ENCODE results near the gene MAGEF1. TPM values are rescaled to one million over a fixed set of nuclear protein-coding genes. Genes with fewer than 3 reads are reported as not detected.

MAGEF1 gene
- total RNA-seq, 1 donor from 2014 or later = 26.2 TPM

DNA sequence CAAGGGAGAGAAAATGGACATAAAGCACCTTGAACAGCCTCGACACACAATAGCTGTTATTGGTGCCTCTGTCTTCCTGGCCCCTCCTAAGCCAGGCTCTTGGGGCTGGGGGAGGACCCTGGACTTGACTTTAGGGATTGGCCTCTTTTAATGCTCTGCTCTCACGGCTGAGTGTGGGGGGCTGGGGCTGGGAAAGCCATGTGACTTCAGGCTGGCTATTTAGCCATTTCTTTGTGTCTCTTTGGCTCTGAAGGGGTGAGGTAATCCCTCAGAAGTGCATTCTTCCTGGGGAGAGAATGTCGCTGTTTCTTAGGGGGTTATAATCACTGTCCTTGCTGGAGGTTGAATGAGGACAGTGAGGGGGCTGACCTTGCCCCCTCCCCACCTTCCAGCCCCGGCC is 26.2 kb downstream of the MAGEF1 start:
- H3K9me3 ChIP-seq (ENCODE audit: insufficient read depth, low read depth, low read length) = no peaks in the 10 kb centered on the region
- Mint-ChIP-seq H3K27me3 (ENCODE audit: low read depth, unreplicated experiment) (peaks cover under 1% of the 10 kb centered on the region), H3K36me3 (ENCODE audit: low read depth, unreplicated experiment) (no peaks in the 10 kb centered on the region), H3K4me3 (ENCODE audit: unreplicated experiment) (no peak overlapping the region), H3K4me1 (ENCODE audit: low read depth, unreplicated experiment) (peaks cover 27% of the 10 kb centered on the region), H3K27ac (ENCODE audit: unreplicated experiment) (peak overlapping the region; percentile 84), H3K9me3 (ENCODE audit: unreplicated experiment) (no peaks in the 10 kb centered on the region)
- H3K27ac ChIP-seq (ENCODE audit: low read depth, low read length) = no peak overlapping the region
- no peaks in the 10 kb centered on the region for H3K36me3 ChIP-seq (ENCODE audit: insufficient read depth, low read length)
- no peak overlapping the region for H3K9ac ChIP-seq (ENCODE audit: low read length)
- no peaks in the 10 kb centered on the region for H4K20me1 ChIP-seq (ENCODE audit: insufficient read depth, low read length)
- FAIRE-seq (no peak), DNase-seq (ENCODE audit: low read depth) (peak; percentile 36)
- no peaks in the 10 kb centered on the region for H3K79me2 ChIP-seq (ENCODE audit: insufficient read depth, low read length)
- H3K4me2 ChIP-seq (ENCODE audit: low read length) = no peak overlapping the region
- H3K4me3 ChIP-seq (ENCODE audit: insufficient read depth, low read depth, low read length) = no peak overlapping the region
- TF ChIP-seq EZH2 (IDR thresholded peaks at IDR 0.05; ENCODE audit: insufficient read depth, low read length) = no peak
- H3K27me3 ChIP-seq (ENCODE audit: insufficient read depth, low read length) = no peaks in the 10 kb centered on the region
- peaks cover 13% of the 10 kb centered on the region for H3K4me1 ChIP-seq (ENCODE audit: insufficient read depth, low read length)
- H2AFZ ChIP-seq (ENCODE audit: low read depth, low read length) = peak overlapping the region; percentile 45

DNA sequence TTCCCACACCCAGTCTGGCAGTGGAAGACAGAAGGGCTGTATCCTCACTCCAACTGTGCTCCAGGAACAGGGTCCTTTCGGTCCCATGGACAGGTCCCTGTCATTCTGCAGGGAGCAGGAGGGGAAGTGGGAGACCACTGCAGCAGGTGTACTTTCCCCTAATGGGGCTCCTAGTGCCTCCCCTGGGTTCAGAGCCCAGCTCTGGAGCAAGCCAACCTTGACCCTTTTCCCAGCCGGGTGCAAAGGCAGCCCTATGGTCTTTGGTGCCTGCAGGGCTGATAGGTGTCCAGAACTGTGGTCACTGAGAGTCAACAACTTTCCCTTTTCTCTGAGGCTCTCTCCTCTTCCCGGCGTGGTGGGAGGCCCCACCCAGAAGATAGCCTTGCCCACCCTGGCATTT is 26.8 kb downstream of the MAGEF1 start:
- Histone ChIP-seq H3K4me3 (ENCODE audit: insufficient read depth, low read depth, low read length) (no peak overlapping the region), H3K27ac (ENCODE audit: low read depth, low read length) (no peak overlapping the region), H3K4me1 (ENCODE audit: insufficient read depth, low read length) (peaks cover 13% of the 10 kb centered on the region), H3K4me2 (ENCODE audit: low read length) (no peak overlapping the region), H3K9me3 (ENCODE audit: insufficient read depth, low read depth, low read length) (no peaks in the 10 kb centered on the region), H3K27me3 (ENCODE audit: insufficient read depth, low read length) (no peaks in the 10 kb centered on the region), H3K9ac (ENCODE audit: low read length) (no peak overlapping the region), H2AFZ (ENCODE audit: low read depth, low read length) (no peak overlapping the region), H3K36me3 (ENCODE audit: insufficient read depth, low read length) (no peaks in the 10 kb centered on the region), H3K79me2 (ENCODE audit: insufficient read depth, low read length) (no peaks in the 10 kb centered on the region), H4K20me1 (ENCODE audit: insufficient read depth, low read length) (no peaks in the 10 kb centered on the region)
- H3K36me3 Mint-ChIP-seq (ENCODE audit: low read depth, unreplicated experiment) = no peaks in the 10 kb centered on the region
- H3K27ac Mint-ChIP-seq (ENCODE audit: unreplicated experiment) = peak overlapping the region; percentile 84
- H3K9me3 Mint-ChIP-seq (ENCODE audit: unreplicated experiment) = no peaks in the 10 kb centered on the region
- no peak overlapping the region for H3K4me3 Mint-ChIP-seq (ENCODE audit: unreplicated experiment)
- H3K27me3 Mint-ChIP-seq (ENCODE audit: low read depth, unreplicated experiment) = no peaks in the 10 kb centered on the region
- H3K4me1 Mint-ChIP-seq (ENCODE audit: low read depth, unreplicated experiment) = peaks cover 27% of the 10 kb centered on the region
- FAIRE-seq = no peak
- DNase-seq (ENCODE audit: low read depth) = no peak
- TF ChIP-seq, protein P1, sequence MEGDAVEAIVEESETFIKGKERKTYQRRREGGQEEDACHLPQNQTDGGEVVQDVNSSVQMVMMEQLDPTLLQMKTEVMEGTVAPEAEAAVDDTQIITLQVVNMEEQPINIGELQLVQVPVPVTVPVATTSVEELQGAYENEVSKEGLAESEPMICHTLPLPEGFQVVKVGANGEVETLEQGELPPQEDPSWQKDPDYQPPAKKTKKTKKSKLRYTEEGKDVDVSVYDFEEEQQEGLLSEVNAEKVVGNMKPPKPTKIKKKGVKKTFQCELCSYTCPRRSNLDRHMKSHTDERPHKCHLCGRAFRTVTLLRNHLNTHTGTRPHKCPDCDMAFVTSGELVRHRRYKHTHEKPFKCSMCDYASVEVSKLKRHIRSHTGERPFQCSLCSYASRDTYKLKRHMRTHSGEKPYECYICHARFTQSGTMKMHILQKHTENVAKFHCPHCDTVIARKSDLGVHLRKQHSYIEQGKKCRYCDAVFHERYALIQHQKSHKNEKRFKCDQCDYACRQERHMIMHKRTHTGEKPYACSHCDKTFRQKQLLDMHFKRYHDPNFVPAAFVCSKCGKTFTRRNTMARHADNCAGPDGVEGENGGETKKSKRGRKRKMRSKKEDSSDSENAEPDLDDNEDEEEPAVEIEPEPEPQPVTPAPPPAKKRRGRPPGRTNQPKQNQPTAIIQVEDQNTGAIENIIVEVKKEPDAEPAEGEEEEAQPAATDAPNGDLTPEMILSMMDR (IDR thresholded peaks at IDR 0.05; ENCODE audit: insufficient read depth, low read depth, low read length) = no peak
- TF ChIP-seq EZH2 (IDR thresholded peaks at IDR 0.05; ENCODE audit: insufficient read depth, low read length) = no peak

DNA sequence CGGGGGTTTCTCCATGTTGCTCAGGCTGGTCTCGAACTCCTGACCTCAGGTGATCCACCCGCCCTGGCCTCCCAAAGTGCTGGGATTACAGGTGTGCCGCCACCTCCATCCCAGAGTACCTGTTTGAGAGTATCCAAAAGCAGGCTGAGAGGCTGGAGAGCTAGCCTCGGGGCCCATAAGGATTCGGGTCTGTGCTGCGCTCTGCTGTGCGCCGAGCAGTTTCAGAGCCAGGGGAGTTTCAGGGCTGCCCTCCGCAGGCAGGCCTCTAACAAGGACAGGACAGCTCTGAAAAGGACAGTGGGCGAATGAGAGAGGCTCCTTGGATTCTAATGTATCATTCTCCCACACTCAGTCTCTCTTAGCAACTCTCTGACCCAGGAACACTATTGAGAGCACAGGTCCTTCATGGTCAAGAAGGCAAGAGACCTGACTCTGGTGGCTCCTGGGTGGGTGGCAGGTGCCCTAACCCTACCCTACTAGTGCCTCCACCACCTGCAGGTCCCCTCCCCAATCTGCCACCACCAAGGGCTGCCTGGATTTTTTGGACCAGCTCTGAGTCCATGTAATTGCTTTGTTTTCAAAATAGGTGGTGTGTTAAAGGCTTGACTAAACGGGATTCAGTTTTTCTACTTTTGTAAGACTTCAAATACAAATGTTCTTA is 27.8 kb downstream of the MAGEF1 start:
- H3K27me3 ChIP-seq (ENCODE audit: insufficient read depth, low read length) = no peaks in the 10 kb centered on the region
- no peaks in the 10 kb centered on the region for H3K9me3 ChIP-seq (ENCODE audit: insufficient read depth, low read depth, low read length)
- Mint-ChIP-seq H3K27ac (ENCODE audit: unreplicated experiment) (no peak overlapping the region), H3K36me3 (ENCODE audit: low read depth, unreplicated experiment) (no peaks in the 10 kb centered on the region), H3K4me3 (ENCODE audit: unreplicated experiment) (no peak overlapping the region), H3K4me1 (ENCODE audit: low read depth, unreplicated experiment) (peaks cover 30% of the 10 kb centered on the region), H3K27me3 (ENCODE audit: low read depth, unreplicated experiment) (no peaks in the 10 kb centered on the region), H3K9me3 (ENCODE audit: unreplicated experiment) (no peaks in the 10 kb centered on the region)
- no peaks in the 10 kb centered on the region for H4K20me1 ChIP-seq (ENCODE audit: insufficient read depth, low read length)
- H3K27ac ChIP-seq (ENCODE audit: low read depth, low read length) = no peak overlapping the region
- FAIRE-seq = no peak
- no peak overlapping the region for H3K4me2 ChIP-seq (ENCODE audit: low read length)
- no peak overlapping the region for H3K4me3 ChIP-seq (ENCODE audit: insufficient read depth, low read depth, low read length)
- H3K9ac ChIP-seq (ENCODE audit: low read length) = no peak overlapping the region
- no peaks in the 10 kb centered on the region for H3K36me3 ChIP-seq (ENCODE audit: insufficient read depth, low read length)
- DNase-seq (ENCODE audit: low read depth) = no peak
- H3K79me2 ChIP-seq (ENCODE audit: insufficient read depth, low read length) = no peaks in the 10 kb centered on the region
- TF ChIP-seq, protein P1 (IDR thresholded peaks at IDR 0.05; ENCODE audit: insufficient read depth, low read depth, low read length) = no peak
- TF ChIP-seq EZH2 (IDR thresholded peaks at IDR 0.05; ENCODE audit: insufficient read depth, low read length) = no peak
- peaks cover 13% of the 10 kb centered on the region for H3K4me1 ChIP-seq (ENCODE audit: insufficient read depth, low read length)
- no peak overlapping the region for H2AFZ ChIP-seq (ENCODE audit: low read depth, low read length)

All from astrocyte (in vitro differentiated cells and primary cell).